Fibroblast of pulmonary artery (primary cell): ENCODE measurements around the gene MS4A3.

Experiments
- DNase-seq: peaks from one replicate; pipeline ENCODE4 v3.0.0-alpha.2; 2010; ENCODE audit warnings: low read depth
- H3K4me3 ChIP-seq: replicated peaks from 2 replicates; pipeline ENCODE4 v1.5.1; 2011; ENCODE audit warnings: low read depth, mild to moderate bottlenecking, control low read depth, low read length, moderate library complexity
- CTCF ChIP-seq: IDR thresholded peaks from 2 replicates; pipeline ENCODE4 v1.5.1; 2011; ENCODE audit warnings: mild to moderate bottlenecking, control low read depth, low read length, inconsistent platforms; ENCODE audit errors: missing control alignments

MS4A3 gene

GRCh38 chr11:60077981-60078380 lies 21.5 kb downstream of the MS4A3 start:
- no peak for DNase-seq
- no peak for TF ChIP-seq CTCF

GRCh38 chr11:60078745-60079144 lies 22.3 kb downstream of the MS4A3 start:
- H3K4me3 ChIP-seq: no peak overlapping the region
- no peak for TF ChIP-seq CTCF
- no peak for DNase-seq

More at GRCh38 chr11:60077981-60078380, 21.5 kb downstream of the MS4A3 start:
- H3K4me3 ChIP-seq: no peak overlapping the region

- no peak for DNase-seq
- no peak overlapping the region for H3K4me3 ChIP-seq
- no peak for TF ChIP-seq CTCF
These were observed 24.1 kb downstream of the MS4A3 start for GRCh38 chr11:60080535-60080934.

- DNase-seq: no peak
- no peak for TF ChIP-seq CTCF
- H3K4me3 ChIP-seq: no peak overlapping the region
These were observed 28.3 kb downstream of the MS4A3 start for GRCh38 chr11:60084631-60085273.

- DNase-seq: no peak
- H3K4me3 ChIP-seq: no peak overlapping the region
- no peak for TF ChIP-seq CTCF
These were observed 29.4 kb downstream of the MS4A3 start for GRCh38 chr11:60085909-60086308.

- DNase-seq: no peak
- H3K4me3 ChIP-seq: no peak overlapping the region
- no peak for TF ChIP-seq CTCF
These were observed 30.8 kb downstream of the MS4A3 start for GRCh38 chr11:60087239-60087638.

GRCh38 chr11:60088364-60088763 lies 31.9 kb downstream of the MS4A3 start, which contains the start of gene MS4A2:
TSS of gene MS4A2 (plus strand) at chr11:60088664. CDS start at chr11:60088766, 102 bp downstream.
- H3K4me3 ChIP-seq: no peak within 1 kb of the TSS
- no peak for TF ChIP-seq CTCF
- DNase-seq: no peak
